Panc1 (cell line): Measurements from ENCODE around the gene SLC1A3.

Experiments
- POLR2AphosphoS5 ChIP-seq: IDR thresholded peaks from 2 replicates; pipeline ENCODE4 v1.6.1; 2012; ENCODE audit warnings: mild to moderate bottlenecking, low read depth, low read length, moderate library complexity
- SIN3A ChIP-seq: IDR thresholded peaks from 2 replicates; pipeline ENCODE4 v1.6.1; 2012; ENCODE audit warnings: low read depth, mild to moderate bottlenecking, low read length, moderate library complexity, borderline replicate concordance; ENCODE audit not compliant: insufficient read depth
- TCF7L2 ChIP-seq: IDR thresholded peaks from 2 replicates; pipeline ENCODE4 v1.6.1; 2011; ENCODE audit warnings: mild to moderate bottlenecking, low read depth, low read length, inconsistent platforms
- TF ChIP-seq, protein P1 (sequence below): fragments of 450-650 bp; IDR thresholded peaks from 2 replicates; pipeline ENCODE4 v1.5.1; 2017; ENCODE audit warnings: mild to moderate bottlenecking
- TF ChIP-seq, protein P2 (sequence below), 2 experiments: IDR thresholded peaks; 2 replicates each; pipeline ENCODE4 v1.6.1; 2011 to 2012; ENCODE audit warnings: low read depth in 2 of 2, control low read depth in 1 of 2, low read length in 1 of 2, mild to moderate bottlenecking in 1 of 2, moderate library complexity in 1 of 2; ENCODE audit not compliant: insufficient read depth in 1 of 2

DNA sequence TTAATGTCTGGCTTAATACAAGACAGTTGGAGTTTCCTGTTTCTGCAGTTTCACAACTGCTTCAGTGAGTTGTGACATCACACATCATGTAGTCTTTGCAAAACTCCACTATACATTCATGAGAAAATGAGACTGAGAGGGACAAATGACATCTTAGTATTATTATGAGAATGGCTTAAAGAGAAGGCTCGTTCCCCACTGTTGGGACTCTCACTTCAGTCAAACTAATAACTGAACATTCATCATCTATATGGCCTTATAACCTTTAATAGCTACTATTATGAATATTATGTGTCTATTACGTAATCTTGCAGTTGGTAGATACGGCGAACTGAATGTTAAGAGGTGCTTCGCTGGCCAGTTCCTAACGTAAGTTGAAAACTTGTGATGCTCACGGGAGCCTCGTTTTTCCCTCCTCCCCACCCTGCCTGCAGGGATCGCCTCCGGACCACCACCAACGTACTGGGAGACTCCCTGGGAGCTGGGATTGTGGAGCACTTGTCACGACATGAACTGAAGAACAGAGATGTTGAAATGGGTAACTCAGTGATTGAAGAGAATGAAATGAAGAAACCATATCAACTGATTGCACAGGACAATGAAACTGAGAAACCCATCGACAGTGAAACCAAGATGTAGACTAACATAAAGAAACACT lies 79.4 kb downstream of the SLC1A3 start:
- TF ChIP-seq, protein P1, sequence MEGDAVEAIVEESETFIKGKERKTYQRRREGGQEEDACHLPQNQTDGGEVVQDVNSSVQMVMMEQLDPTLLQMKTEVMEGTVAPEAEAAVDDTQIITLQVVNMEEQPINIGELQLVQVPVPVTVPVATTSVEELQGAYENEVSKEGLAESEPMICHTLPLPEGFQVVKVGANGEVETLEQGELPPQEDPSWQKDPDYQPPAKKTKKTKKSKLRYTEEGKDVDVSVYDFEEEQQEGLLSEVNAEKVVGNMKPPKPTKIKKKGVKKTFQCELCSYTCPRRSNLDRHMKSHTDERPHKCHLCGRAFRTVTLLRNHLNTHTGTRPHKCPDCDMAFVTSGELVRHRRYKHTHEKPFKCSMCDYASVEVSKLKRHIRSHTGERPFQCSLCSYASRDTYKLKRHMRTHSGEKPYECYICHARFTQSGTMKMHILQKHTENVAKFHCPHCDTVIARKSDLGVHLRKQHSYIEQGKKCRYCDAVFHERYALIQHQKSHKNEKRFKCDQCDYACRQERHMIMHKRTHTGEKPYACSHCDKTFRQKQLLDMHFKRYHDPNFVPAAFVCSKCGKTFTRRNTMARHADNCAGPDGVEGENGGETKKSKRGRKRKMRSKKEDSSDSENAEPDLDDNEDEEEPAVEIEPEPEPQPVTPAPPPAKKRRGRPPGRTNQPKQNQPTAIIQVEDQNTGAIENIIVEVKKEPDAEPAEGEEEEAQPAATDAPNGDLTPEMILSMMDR, result no peak
- TF ChIP-seq TCF7L2 (no peak), POLR2AphosphoS5 (no peak), SIN3A (no peak)
- TF ChIP-seq, protein P2, sequence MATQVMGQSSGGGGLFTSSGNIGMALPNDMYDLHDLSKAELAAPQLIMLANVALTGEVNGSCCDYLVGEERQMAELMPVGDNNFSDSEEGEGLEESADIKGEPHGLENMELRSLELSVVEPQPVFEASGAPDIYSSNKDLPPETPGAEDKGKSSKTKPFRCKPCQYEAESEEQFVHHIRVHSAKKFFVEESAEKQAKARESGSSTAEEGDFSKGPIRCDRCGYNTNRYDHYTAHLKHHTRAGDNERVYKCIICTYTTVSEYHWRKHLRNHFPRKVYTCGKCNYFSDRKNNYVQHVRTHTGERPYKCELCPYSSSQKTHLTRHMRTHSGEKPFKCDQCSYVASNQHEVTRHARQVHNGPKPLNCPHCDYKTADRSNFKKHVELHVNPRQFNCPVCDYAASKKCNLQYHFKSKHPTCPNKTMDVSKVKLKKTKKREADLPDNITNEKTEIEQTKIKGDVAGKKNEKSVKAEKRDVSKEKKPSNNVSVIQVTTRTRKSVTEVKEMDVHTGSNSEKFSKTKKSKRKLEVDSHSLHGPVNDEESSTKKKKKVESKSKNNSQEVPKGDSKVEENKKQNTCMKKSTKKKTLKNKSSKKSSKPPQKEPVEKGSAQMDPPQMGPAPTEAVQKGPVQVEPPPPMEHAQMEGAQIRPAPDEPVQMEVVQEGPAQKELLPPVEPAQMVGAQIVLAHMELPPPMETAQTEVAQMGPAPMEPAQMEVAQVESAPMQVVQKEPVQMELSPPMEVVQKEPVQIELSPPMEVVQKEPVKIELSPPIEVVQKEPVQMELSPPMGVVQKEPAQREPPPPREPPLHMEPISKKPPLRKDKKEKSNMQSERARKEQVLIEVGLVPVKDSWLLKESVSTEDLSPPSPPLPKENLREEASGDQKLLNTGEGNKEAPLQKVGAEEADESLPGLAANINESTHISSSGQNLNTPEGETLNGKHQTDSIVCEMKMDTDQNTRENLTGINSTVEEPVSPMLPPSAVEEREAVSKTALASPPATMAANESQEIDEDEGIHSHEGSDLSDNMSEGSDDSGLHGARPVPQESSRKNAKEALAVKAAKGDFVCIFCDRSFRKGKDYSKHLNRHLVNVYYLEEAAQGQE (IDR thresholded peaks at IDR 0.05; ENCODE audit: insufficient read depth in 1 of 2, low read depth in 2 of 2, low read length in 1 of 2), result no peak
